ENCODE measurements around the gene POP7. TPM values are rescaled to one million over a fixed set of nuclear protein-coding genes. Genes with fewer than 3 reads are reported as not detected.

The POP7 gene
- total RNA-seq, 1 experiment from 2014 or later, result 52.3 TPM

- in situ Hi-C loops (cut with HindIII; ENCODE audit: low pct_unique_long_range_greater_than_20kb, low sequenced_read_pairs), result loop anchor here (25.0 kb wide), 1 partner anchor 127 kb away; the partner anchor contains the start of gene EPHB4
- ChIA-PET POLR2A (no interaction called here), CTCF (interaction anchor here (0.6 kb wide), 1 partner anchor 142 kb away, joined by 4 read pairs; the partner anchor contains the start of gene SLC12A9)
Observed at GRCh38 chr7:100710452-100710851, 4.5 kb downstream of the POP7 start.

GRCh38 chr7:100711369-100711768, 5.4 kb downstream of the POP7 start:
- Histone ChIP-seq H3K27ac (ENCODE audit: low read length) (no peak overlapping the region), H3K4me3 (ENCODE audit: low read depth in 2 of 2, low read length in 2 of 2) (no peak overlapping the region), H3K36me3 (ENCODE audit: control insufficient read depth, insufficient read depth, low read length) (no peaks in the 10 kb centered on the region), H3K9me3 (ENCODE audit: control insufficient read depth, insufficient read depth, low read depth, low read length) (no peaks in the 10 kb centered on the region), H3K27me3 (ENCODE audit: control insufficient read depth, insufficient read depth, low read length) (no peaks in the 10 kb centered on the region), H3K4me1 (ENCODE audit: control insufficient read depth, insufficient read depth, low read length) (peaks cover 8% of the 10 kb centered on the region; the same call in 1 of the 2 replicates)
- TF ChIP-seq POLR2AphosphoS5 (IDR thresholded peaks at IDR 0.05; ENCODE audit: low read depth, low read length), result no peak
- TF ChIP-seq SIN3A (IDR thresholded peaks at IDR 0.05; ENCODE audit: borderline replicate concordance, insufficient read depth, low read depth, low read length), result no peak
- TF ChIP-seq TCF7L2 (IDR thresholded peaks at IDR 0.05; ENCODE audit: low read depth, low read length), result no peak
- TF ChIP-seq REST (IDR thresholded peaks at IDR 0.05; ENCODE audit: insufficient read depth in 1 of 2, low read depth in 2 of 2, low read length in 1 of 2), result no peak
- TF ChIP-seq CTCF (IDR thresholded peaks at IDR 0.05), result no peak
- CTCF ChIA-PET, result interaction anchor here (0.5 kb wide), 1 partner anchor 13 kb away, joined by 3 read pairs; no protein-coding TSS in a partner anchor
- DNase-seq (ENCODE audit: low read depth, low spot score) (no peak), ATAC-seq (peak; percentile 49)
- no TSS peak for BruUV-seq (replicated peaks)
- in situ Hi-C loops (cut with HindIII; ENCODE audit: low pct_unique_long_range_greater_than_20kb, low sequenced_read_pairs) (loop anchor here (25.0 kb wide), 1 partner anchor 126 kb away; the partner anchor contains the start of gene EPHB4), intact Hi-C loops (cut with micrococcal nuclease; ENCODE audit: unreplicated experiment) (no loop called here)
- POLR2A ChIA-PET, result no interaction called here

More at GRCh38 chr7:100710452-100710851, 4.5 kb downstream of the POP7 start:
- ATAC-seq (no peak), DNase-seq (ENCODE audit: low read depth, low spot score) (no peak)
- H3K27ac ChIP-seq (ENCODE audit: low read length), result no peak overlapping the region
- BruUV-seq (replicated peaks), result no TSS peak
- H3K4me1 ChIP-seq (ENCODE audit: control insufficient read depth, insufficient read depth, low read length), result peaks cover 8% of the 10 kb centered on the region; the same call in 1 of the 2 replicates
- no peaks in the 10 kb centered on the region for H3K36me3 ChIP-seq (ENCODE audit: control insufficient read depth, insufficient read depth, low read length)
- TF ChIP-seq POLR2AphosphoS5 (IDR thresholded peaks at IDR 0.05; ENCODE audit: low read depth, low read length) (no peak), REST (IDR thresholded peaks at IDR 0.05; ENCODE audit: insufficient read depth in 1 of 2, low read depth in 2 of 2, low read length in 1 of 2) (no peak)
- H3K4me3 ChIP-seq (ENCODE audit: low read depth in 2 of 2, low read length in 2 of 2), result no peak overlapping the region
- H3K27me3 ChIP-seq (ENCODE audit: control insufficient read depth, insufficient read depth, low read length), result no peaks in the 10 kb centered on the region
- intact Hi-C loops (cut with micrococcal nuclease; ENCODE audit: unreplicated experiment), result no loop called here
- no peaks in the 10 kb centered on the region for H3K9me3 ChIP-seq (ENCODE audit: control insufficient read depth, insufficient read depth, low read depth, low read length)
